MM.1S (cell line): ENCODE data around the gene EIF2S1.
"Not testable (repeated sequence)": the region's sequence is repeated elsewhere in the genome, so short reads cannot be mapped to it uniquely, and the experiment has no call there.

Source experiments
- DNase-seq: peaks from one replicate; pipeline ENCODE4 v3.0.0-alpha.2; 2015
- H2AFZ ChIP-seq: fragments of 300-600 bp; sonication (generic); 2 replicates; pipeline ENCODE4 v1.6.0; 2016; ENCODE audit warnings: antibody characterized with exemption, low read length
- H3F3A ChIP-seq: fragments of 300-600 bp; sonication (generic); 2 replicates; pipeline ENCODE4 v1.6.1; 2016; ENCODE audit warnings: mild to moderate bottlenecking, antibody characterized with exemption, low read length, moderate library complexity, mixed read lengths; ENCODE audit not compliant: insufficient read depth
- H3K27ac ChIP-seq: fragments of 300-600 bp; sonication (generic); 2 replicates; pipeline ENCODE4 v1.5.1; 2016; ENCODE audit warnings: mild to moderate bottlenecking, low read length
- H3K27me3 ChIP-seq: fragments of 300-600 bp; sonication (generic); replicated peaks from 2 replicates; pipeline ENCODE4 v1.6.0; 2016; ENCODE audit warnings: low read length; ENCODE audit not compliant: insufficient read depth
- H3K36me3 ChIP-seq: fragments of 300-600 bp; sonication (generic); replicated peaks from 2 replicates; pipeline ENCODE4 v1.6.1; 2016; ENCODE audit warnings: mild to moderate bottlenecking, low read length, mixed read lengths; ENCODE audit not compliant: insufficient read depth
- H3K4me1 ChIP-seq: fragments of 300-600 bp; sonication (generic); 2 replicates; pipeline ENCODE4 v1.6.1; 2016; ENCODE audit warnings: low read length, mixed read lengths
- H3K4me2 ChIP-seq: fragments of 300-600 bp; sonication (generic); 2 replicates; pipeline ENCODE4 v1.6.0; 2016; ENCODE audit warnings: low read depth, low read length
- H3K4me3 ChIP-seq: fragments of 300-600 bp; sonication (generic); 2 replicates; pipeline ENCODE4 v1.5.1; 2016; ENCODE audit warnings: low read length, mixed read lengths
- H3K79me2 ChIP-seq: fragments of 300-600 bp; sonication (generic); 2 replicates; pipeline ENCODE4 v1.6.1; 2016; ENCODE audit warnings: mixed run types, low read length, mixed read lengths
- H3K9ac ChIP-seq: fragments of 300-600 bp; sonication (generic); 2 replicates; pipeline ENCODE4 v1.6.1; 2016; ENCODE audit warnings: low read length, mixed read lengths
- H3K9me2 ChIP-seq: fragments of 300-600 bp; sonication (generic); replicated peaks from 2 replicates; pipeline ENCODE4 v1.6.1; 2016; ENCODE audit warnings: mild to moderate bottlenecking, low read length, mixed read lengths; ENCODE audit not compliant: insufficient read depth
- H3K9me3 ChIP-seq: fragments of 300-600 bp; sonication (generic); replicated peaks from 2 replicates; pipeline ENCODE4 v1.6.1; 2016; ENCODE audit warnings: mild to moderate bottlenecking, low read length, mixed read lengths; ENCODE audit not compliant: insufficient read depth
- H4K20me1 ChIP-seq: fragments of 300-600 bp; sonication (generic); 2 replicates; pipeline ENCODE4 v1.6.1; 2016; ENCODE audit warnings: mild to moderate bottlenecking, low read length, moderate library complexity, mixed read lengths; ENCODE audit not compliant: insufficient read depth
- CTCF ChIP-seq: fragments of 300-600 bp; sonication (generic); IDR thresholded peaks from 2 replicates; pipeline ENCODE4 v1.5.1; 2016; ENCODE audit warnings: antibody characterized with exemption, low read length, mixed read lengths
- EZH2 ChIP-seq: fragments of 300-600 bp; sonication (generic); optimal IDR thresholded peaks from 2 replicates; pipeline ENCODE3; 2017; ENCODE audit warnings: low read depth, mild to moderate bottlenecking, antibody characterized with exemption, low read length, mixed read lengths
- EZH2phosphoT487 ChIP-seq: fragments of 300-600 bp; sonication (generic); IDR thresholded peaks from 2 replicates; pipeline ENCODE4 v1.6.1; 2018; ENCODE audit warnings: antibody characterized with exemption, low read length

EIF2S1 gene

DNA sequence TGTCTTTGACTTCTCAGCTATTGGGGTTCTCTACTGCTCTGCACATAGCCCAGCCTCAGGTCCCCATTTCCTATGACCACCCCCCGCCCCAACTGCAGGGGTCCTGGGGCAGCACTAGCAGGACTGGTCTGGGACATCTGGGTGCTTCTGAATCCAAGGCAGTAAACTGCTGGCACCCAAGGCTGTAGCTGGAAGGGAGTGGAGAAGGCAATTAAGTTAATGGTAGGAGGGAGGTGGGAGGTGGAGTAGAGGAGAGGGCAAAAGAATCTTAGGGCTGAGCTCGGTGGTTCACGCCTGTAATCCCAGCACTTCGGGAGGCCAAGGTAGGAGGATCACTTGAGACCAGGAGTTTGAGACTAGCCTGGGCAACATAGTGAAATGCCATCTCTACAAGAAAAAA lies 40.3 kb downstream of the EIF2S1 start:
- H3K79me2 ChIP-seq, result no peaks in the 10 kb centered on the region
- H3F3A ChIP-seq, result no peaks in the 10 kb centered on the region
- no peak overlapping the region for H2AFZ ChIP-seq
- no peak overlapping the region for H3K27ac ChIP-seq
- H3K36me3 ChIP-seq, result no peaks in the 10 kb centered on the region
- H3K4me1 ChIP-seq, result no peaks in the 10 kb centered on the region
- H3K4me2 ChIP-seq, result no peak overlapping the region
- no peak overlapping the region for H3K9ac ChIP-seq
- no peak for TF ChIP-seq EZH2
- TF ChIP-seq EZH2phosphoT487, result no peak
- no peak for TF ChIP-seq CTCF
- no peaks in the 10 kb centered on the region for H3K9me3 ChIP-seq
- no peaks in the 10 kb centered on the region for H3K27me3 ChIP-seq
- no peaks in the 10 kb centered on the region for H3K9me2 ChIP-seq
- no peaks in the 10 kb centered on the region for H4K20me1 ChIP-seq
- H3K4me3 ChIP-seq, result no peak overlapping the region
- no peak for DNase-seq

- no peak overlapping the region for H3K4me3 ChIP-seq
- H3K9me2 ChIP-seq, result no peaks in the 10 kb centered on the region
- no peak overlapping the region for H3K27ac ChIP-seq
- no peaks in the 10 kb centered on the region for H4K20me1 ChIP-seq
- no peak overlapping the region for H3K9ac ChIP-seq
- no peak for DNase-seq
- no peaks in the 10 kb centered on the region for H3K36me3 ChIP-seq
- H3K4me2 ChIP-seq, result no peak overlapping the region
- no peak for TF ChIP-seq EZH2
- no peak overlapping the region for H2AFZ ChIP-seq
- H3K79me2 ChIP-seq, result no peaks in the 10 kb centered on the region
- no peaks in the 10 kb centered on the region for H3K9me3 ChIP-seq
- no peaks in the 10 kb centered on the region for H3F3A ChIP-seq
- no peaks in the 10 kb centered on the region for H3K27me3 ChIP-seq
- H3K4me1 ChIP-seq, result no peaks in the 10 kb centered on the region
Observed at GRCh38 chr14:67405771-67406170, 45.6 kb downstream of the EIF2S1 start.

DNA sequence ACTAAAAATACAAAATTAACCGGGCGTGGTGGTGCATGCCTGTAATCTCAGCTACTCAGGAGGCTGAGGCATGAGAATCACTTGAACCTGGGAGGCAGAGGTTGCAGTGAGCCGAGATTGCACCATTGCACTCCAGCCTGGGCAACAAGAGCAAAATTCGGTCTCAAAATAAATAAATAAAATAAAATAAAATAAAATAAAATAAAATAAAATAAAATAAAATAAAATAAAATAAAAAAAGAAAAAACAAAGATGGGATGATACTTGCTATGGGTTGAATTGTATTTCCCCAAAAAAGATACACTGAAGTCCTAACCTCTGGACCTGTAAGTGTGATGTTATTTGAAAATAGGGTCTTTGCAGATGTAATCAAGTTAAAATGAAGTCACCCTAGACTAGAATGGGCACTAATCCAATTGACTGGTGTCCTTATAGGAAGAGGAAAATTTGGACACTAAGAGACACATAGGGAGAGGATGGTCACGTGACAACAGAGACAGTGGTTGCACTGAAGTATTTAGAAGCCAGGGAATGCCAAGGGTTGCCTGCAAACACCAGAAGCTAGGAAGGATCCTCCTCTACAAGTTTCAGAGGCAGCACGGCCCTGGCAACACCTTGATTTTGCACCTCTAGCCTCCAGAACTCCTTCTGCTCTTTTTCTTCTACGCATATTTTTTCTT lies 48.1 kb downstream of the EIF2S1 start:
- not testable (repeated sequence) for H3K4me2 ChIP-seq, H3K9ac ChIP-seq, H3K27ac ChIP-seq, DNase-seq, H3K4me1 ChIP-seq, H3K36me3 ChIP-seq, H3K9me3 ChIP-seq, H3K4me3 ChIP-seq, H2AFZ ChIP-seq, H3F3A ChIP-seq, H4K20me1 ChIP-seq, H3K27me3 ChIP-seq, H3K9me2 ChIP-seq, H3K79me2 ChIP-seq

DNA sequence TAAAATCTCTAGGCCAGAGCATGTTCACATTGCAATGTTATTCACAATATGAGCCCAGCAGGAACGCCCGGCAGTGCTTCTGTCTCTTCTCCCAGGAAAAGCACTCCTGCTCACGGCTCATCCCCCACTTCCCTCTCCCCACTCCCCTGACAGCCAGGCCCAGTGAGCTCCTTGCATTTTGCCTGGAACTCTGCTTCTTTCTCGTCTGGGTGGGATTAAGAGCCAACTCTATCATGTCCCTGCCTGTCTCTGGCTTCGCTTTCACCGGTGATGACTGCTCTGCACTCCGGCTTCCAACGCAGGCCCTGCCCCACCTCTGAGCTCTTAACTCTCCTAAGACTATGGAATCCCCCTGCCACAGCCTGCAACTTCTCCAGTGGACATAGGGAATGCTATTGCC lies 49.3 kb downstream of the EIF2S1 start:
- no peak for DNase-seq
- no peaks in the 10 kb centered on the region for H3K27me3 ChIP-seq
- H4K20me1 ChIP-seq, result no peaks in the 10 kb centered on the region
- no peaks in the 10 kb centered on the region for H3K4me1 ChIP-seq
- H3K9me2 ChIP-seq, result no peaks in the 10 kb centered on the region
- no peaks in the 10 kb centered on the region for H3K9me3 ChIP-seq
- H2AFZ ChIP-seq, result no peak overlapping the region
- no peaks in the 10 kb centered on the region for H3K36me3 ChIP-seq
- H3K4me3 ChIP-seq, result no peak overlapping the region
- TF ChIP-seq CTCF (no peak), EZH2phosphoT487 (no peak), EZH2 (no peak)
- H3K9ac ChIP-seq, result no peak overlapping the region
- no peaks in the 10 kb centered on the region for H3K79me2 ChIP-seq
- no peak overlapping the region for H3K27ac ChIP-seq
- no peak overlapping the region for H3K4me2 ChIP-seq
- no peaks in the 10 kb centered on the region for H3F3A ChIP-seq
